ENCODE measurements around the gene GPR68.

GRCh38 chr14:91221270-91221669 is 23.2 kb downstream of the GPR68 start:
- TF ChIP-seq CTCF (IDR thresholded peaks at IDR 0.05 in 8 of 11, conservative IDR thresholded peaks at IDR 0.05 in 3 of 11) = no peak
- no peak for TF ChIP-seq POLR2A (IDR thresholded peaks at IDR 0.05)
